Thoracic aorta (tissue), 2 donors: ENCODE data around the gene CTLA4. TPM values are rescaled to one million over a fixed set of nuclear protein-coding genes. Genes with fewer than 3 reads are reported as not detected.

Experiments used
- ATAC-seq: fragments of 150-250 bp; one replicate; pipeline ENCODE4 v1.8.0; 2017; ENCODE audit warnings: low read depth; ENCODE audit not compliant: insufficient number of reproducible peaks, low FRiP score
- DNase-seq: peaks from one replicate; pipeline ENCODE4 v3.0.0-alpha.2; 2020; ENCODE audit warnings: low spot score
- H3K27ac ChIP-seq, 2 donors: fragments of 200-600 bp; sonication (generic); 1 replicate in 1 of 2; 2 replicates in 1 of 2; pipeline ENCODE4 v1.5.1; 2016; ENCODE audit warnings: mild to moderate bottlenecking in 2 of 2, moderate library complexity in 2 of 2
- H3K27me3 ChIP-seq: fragments of 200-600 bp; sonication (generic); replicated peaks from 2 replicates; pipeline ENCODE4 v1.6.0; 2016; ENCODE audit warnings: mild to moderate bottlenecking; ENCODE audit not compliant: insufficient read depth
- H3K36me3 ChIP-seq: fragments of 200-600 bp; sonication (generic); one replicate; pipeline ENCODE4 v1.5.1; 2016
- H3K4me1 ChIP-seq, 2 donors: fragments of 200-600 bp; sonication (generic); 1 replicate in 1 of 2; 2 replicates in 1 of 2; pipeline versions ENCODE4 v1.5.1 to v1.6.0; 2016; ENCODE audit warnings: low read depth in 2 of 2, mild to moderate bottlenecking in 1 of 2; ENCODE audit not compliant: control insufficient read depth in 1 of 2
- H3K4me3 ChIP-seq: fragments of 200-600 bp; sonication (generic); 2 replicates; pipeline ENCODE4 v1.5.1; 2016; ENCODE audit warnings: mild to moderate bottlenecking
- H3K9me3 ChIP-seq: fragments of 200-600 bp; sonication (generic); 2 replicates; pipeline ENCODE4 v1.5.1; 2016
- total RNA-seq, 2 donors: library from RNA; depleted of rRNA; stranded (reverse); fragments of >200 nt; gene quantifications; one replicate each; pipeline versions ENCODE4 v1.1.0 to v1.2.3, GENCODE V29; 2016
- TF ChIP-seq, protein P1 (sequence below): fragments of 200-600 bp; sonication (generic); IDR thresholded peaks from one replicate; pipeline ENCODE4 v1.5.1; 2019; ENCODE audit warnings: antibody characterized with exemption

Gene CTLA4
- total RNA-seq, 2 donors from 2014 or later = 1.4 TPM; not detected in 1

DNA sequence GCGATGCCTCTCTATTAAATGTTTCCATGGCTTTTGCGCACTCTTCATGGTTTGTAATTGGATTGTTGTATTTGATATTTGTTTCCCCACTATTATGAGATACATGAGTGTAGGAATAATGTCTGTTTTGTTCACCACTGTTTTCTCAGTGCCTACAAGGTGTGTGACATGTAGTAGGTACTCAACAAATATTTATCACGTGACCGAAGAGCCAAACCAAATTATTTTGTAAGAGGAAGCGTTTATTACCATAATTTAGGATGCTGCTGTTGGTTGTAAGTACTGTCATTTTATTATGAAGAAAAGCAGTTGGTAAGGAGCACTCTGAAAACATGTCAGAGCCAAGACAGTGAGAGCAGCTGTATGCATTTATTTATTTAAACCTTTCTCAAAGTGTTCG is 32.2 kb upstream of the CTLA4 start:
- Histone ChIP-seq H3K4me1 (no peaks in the 10 kb centered on the region), H3K27ac (no peak overlapping the region), H3K4me3 (no peak overlapping the region), H3K36me3 (no peaks in the 10 kb centered on the region), H3K27me3 (no peaks in the 10 kb centered on the region), H3K9me3 (no peaks in the 10 kb centered on the region)
- DNase-seq (no peak), ATAC-seq (no peak)
- TF ChIP-seq, protein P1, sequence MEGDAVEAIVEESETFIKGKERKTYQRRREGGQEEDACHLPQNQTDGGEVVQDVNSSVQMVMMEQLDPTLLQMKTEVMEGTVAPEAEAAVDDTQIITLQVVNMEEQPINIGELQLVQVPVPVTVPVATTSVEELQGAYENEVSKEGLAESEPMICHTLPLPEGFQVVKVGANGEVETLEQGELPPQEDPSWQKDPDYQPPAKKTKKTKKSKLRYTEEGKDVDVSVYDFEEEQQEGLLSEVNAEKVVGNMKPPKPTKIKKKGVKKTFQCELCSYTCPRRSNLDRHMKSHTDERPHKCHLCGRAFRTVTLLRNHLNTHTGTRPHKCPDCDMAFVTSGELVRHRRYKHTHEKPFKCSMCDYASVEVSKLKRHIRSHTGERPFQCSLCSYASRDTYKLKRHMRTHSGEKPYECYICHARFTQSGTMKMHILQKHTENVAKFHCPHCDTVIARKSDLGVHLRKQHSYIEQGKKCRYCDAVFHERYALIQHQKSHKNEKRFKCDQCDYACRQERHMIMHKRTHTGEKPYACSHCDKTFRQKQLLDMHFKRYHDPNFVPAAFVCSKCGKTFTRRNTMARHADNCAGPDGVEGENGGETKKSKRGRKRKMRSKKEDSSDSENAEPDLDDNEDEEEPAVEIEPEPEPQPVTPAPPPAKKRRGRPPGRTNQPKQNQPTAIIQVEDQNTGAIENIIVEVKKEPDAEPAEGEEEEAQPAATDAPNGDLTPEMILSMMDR = no peak

DNA sequence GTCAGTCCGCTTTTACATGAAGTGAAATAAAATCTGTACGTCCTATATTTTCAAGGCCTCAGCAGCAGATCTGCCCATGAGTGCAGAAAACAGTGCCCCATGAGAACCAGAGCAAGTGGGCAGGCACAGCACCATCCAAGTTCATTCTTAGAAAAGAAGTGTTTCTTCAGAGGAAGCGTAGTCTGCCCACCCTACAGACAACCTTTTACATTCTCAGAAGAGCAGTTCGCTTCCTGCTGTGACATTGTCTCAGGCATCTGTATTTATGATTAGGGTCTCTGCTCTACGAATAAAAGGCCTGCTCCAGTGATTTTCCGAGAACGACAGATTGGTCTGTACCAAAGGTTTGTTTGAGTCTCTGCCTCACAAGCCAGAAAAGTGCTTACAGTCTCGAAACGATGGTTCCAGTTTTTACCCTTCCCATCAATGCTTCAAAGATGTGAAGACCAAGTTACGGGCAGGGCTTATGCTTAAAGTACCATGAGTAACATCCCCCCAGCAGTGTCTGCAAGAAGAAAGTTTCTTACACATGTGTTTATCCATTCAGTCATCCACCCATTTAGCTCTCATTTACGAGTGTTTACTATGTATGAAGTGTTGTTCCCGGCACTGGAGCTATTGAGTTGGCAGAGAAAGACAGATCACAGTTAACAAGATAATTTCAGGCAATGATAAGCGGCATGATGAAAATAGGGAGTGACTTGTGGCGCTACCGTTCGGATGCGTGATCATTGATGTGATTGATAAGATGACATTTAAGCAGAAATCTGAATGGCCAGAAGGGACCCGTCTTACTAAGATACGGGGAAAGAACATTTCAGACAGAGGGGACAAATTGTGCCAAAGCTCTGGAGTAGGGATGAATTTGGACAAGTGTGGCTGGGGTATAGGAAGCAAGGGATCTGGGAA is 31.4 kb upstream of the CTLA4 start:
- Histone ChIP-seq H3K27me3 (no peaks in the 10 kb centered on the region), H3K4me1 (no peaks in the 10 kb centered on the region), H3K9me3 (no peaks in the 10 kb centered on the region), H3K27ac (no peak overlapping the region), H3K36me3 (no peaks in the 10 kb centered on the region), H3K4me3 (no peak overlapping the region)
- no peak for DNase-seq
- ATAC-seq = no peak
- TF ChIP-seq, protein P1 = no peak

- Histone ChIP-seq H3K4me1 (peaks cover 0 to 8% of the 10 kb centered on the region in 2 donors), H3K27ac (no peak overlapping the region), H3K27me3 (no peaks in the 10 kb centered on the region), H3K9me3 (no peaks in the 10 kb centered on the region), H3K36me3 (no peaks in the 10 kb centered on the region), H3K4me3 (no peak overlapping the region)
- DNase-seq (no peak), ATAC-seq (no peak)
- TF ChIP-seq, protein P1 = no peak
Observed at GRCh38 chr2:203840655-203841205, 26.8 kb upstream of the CTLA4 start.

- Histone ChIP-seq H3K4me3 (no peak overlapping the region), H3K27me3 (no peaks in the 10 kb centered on the region), H3K36me3 (no peaks in the 10 kb centered on the region), H3K4me1 (peaks cover 0 to 8% of the 10 kb centered on the region in 2 donors), H3K9me3 (no peaks in the 10 kb centered on the region), H3K27ac (no peak overlapping the region)
- ATAC-seq = no peak
- TF ChIP-seq, protein P1 = no peak
- DNase-seq = no peak
Observed at GRCh38 chr2:203841654-203842053, 25.9 kb upstream of the CTLA4 start.

GRCh38 chr2:203842373-203842772 is 25.2 kb upstream of the CTLA4 start:
- ATAC-seq = no peak

More at GRCh38 chr2:203842373-203842772, 25.2 kb upstream of the CTLA4 start:
- Histone ChIP-seq H3K36me3 (no peaks in the 10 kb centered on the region), H3K4me3 (no peak overlapping the region), H3K27ac (no peak overlapping the region), H3K27me3 (no peaks in the 10 kb centered on the region), H3K4me1 (peaks cover 0 to 8% of the 10 kb centered on the region in 2 donors), H3K9me3 (no peaks in the 10 kb centered on the region)
- no peak for DNase-seq
- TF ChIP-seq, protein P1 = no peak
